HepG2 (cell line): ENCODE measurements around the gene MEIOC. TPM values are rescaled to one million over a fixed set of nuclear protein-coding genes. Genes with fewer than 3 reads are reported as not detected.

ENCODE experiments used
- ARID2 ChIP-seq: sonication (generic); formaldehyde crosslinking; IDR thresholded peaks from 2 replicates; pipeline ENCODE4 v1.8.1; 2022; ENCODE audit warnings: mild to moderate bottlenecking, missing genetic modification reagents, borderline replicate concordance
- ATRX ChIP-seq: sonication (generic); formaldehyde crosslinking; IDR thresholded peaks from 2 replicates; pipeline ENCODE4 v1.4.0; 2020; ENCODE audit warnings: missing genetic modification reagents, borderline replicate concordance
- BRCA1 ChIP-seq: sonication (generic); formaldehyde crosslinking; IDR thresholded peaks from 2 replicates; pipeline ENCODE4 v1.4.0; 2020; ENCODE audit warnings: missing genetic modification reagents
- FOXA1 ChIP-seq, 2 experiments: fragments of 450-650 bp in 1 of 2; sonication (generic) in 1 of 2; formaldehyde crosslinking in 1 of 2; IDR thresholded peaks; 2 replicates each; pipeline versions ENCODE4 v1.4.0 to v1.6.1; 2016 to 2020; ENCODE audit warnings: missing genetic modification reagents in 1 of 2
- HNRNPH1 ChIP-seq: fragments of 200-400 bp; formaldehyde crosslinking; optimal IDR thresholded peaks from 2 replicates; pipeline ENCODE3; 2017; ENCODE audit warnings: mild to moderate bottlenecking, low read depth, low read length
- JARID2 ChIP-seq: sonication (generic); formaldehyde crosslinking; IDR thresholded peaks from 2 replicates; pipeline ENCODE4 v1.8.1; 2023; ENCODE audit warnings: missing genetic modification reagents, inconsistent platforms; ENCODE audit not compliant: insufficient replicate concordance
- MTF2 ChIP-seq: sonication (generic); formaldehyde crosslinking; IDR thresholded peaks from 2 replicates; pipeline ENCODE4 v1.5.0; 2020; ENCODE audit warnings: missing genetic modification reagents, borderline replicate concordance
- NONO ChIP-seq, 2 experiments: fragments of 450-650 bp in 1 of 2; sonication (generic) in 1 of 2; formaldehyde crosslinking in 1 of 2; IDR thresholded peaks in 1 of 2; conservative IDR thresholded peaks in 1 of 2; 2 replicates each; pipeline versions ENCODE4 v1.6.1 to v1.8.0; 2017 to 2022; ENCODE audit warnings: mild to moderate bottlenecking in 1 of 2, missing genetic modification reagents in 1 of 2, moderate library complexity in 1 of 2
- PHF20 ChIP-seq: sonication (generic); formaldehyde crosslinking; IDR thresholded peaks from 2 replicates; pipeline ENCODE4 v1.5.0; 2020; ENCODE audit warnings: mild to moderate bottlenecking, missing genetic modification reagents
- SCMH1 ChIP-seq: sonication (generic); formaldehyde crosslinking; IDR thresholded peaks from 2 replicates; pipeline ENCODE4 v1.9.0; 2021; ENCODE audit warnings: missing genetic modification reagents, mild to moderate bottlenecking, borderline replicate concordance
- ZFP41 ChIP-seq: sonication (generic); formaldehyde crosslinking; IDR thresholded peaks from 2 replicates; pipeline ENCODE4 v1.4.0; 2020; ENCODE audit warnings: mild to moderate bottlenecking, missing genetic modification reagents, borderline replicate concordance
- ZMAT3 ChIP-seq: sonication (generic); formaldehyde crosslinking; conservative IDR thresholded peaks from 2 replicates; pipeline ENCODE4 v1.7.0; 2021; ENCODE audit warnings: missing genetic modification reagents
- ZNF225 ChIP-seq: sonication (generic); formaldehyde crosslinking; IDR thresholded peaks from 2 replicates; pipeline ENCODE4 v1.4.0; 2020; ENCODE audit warnings: mild to moderate bottlenecking, missing genetic modification reagents
- ZNF501 ChIP-seq: sonication (generic); formaldehyde crosslinking; IDR thresholded peaks from 2 replicates; pipeline ENCODE4 v1.5.1; 2020; ENCODE audit warnings: mild to moderate bottlenecking, moderate library complexity, missing genetic modification reagents
- ZSCAN21 ChIP-seq: sonication (generic); formaldehyde crosslinking; IDR thresholded peaks from 2 replicates; pipeline ENCODE4 v1.8.0; 2022; ENCODE audit warnings: mild to moderate bottlenecking, missing genetic modification reagents, moderate library complexity, borderline replicate concordance
- ZSCAN22 ChIP-seq: sonication (generic); formaldehyde crosslinking; IDR thresholded peaks from 2 replicates; pipeline ENCODE4 v1.4.0; 2020; ENCODE audit warnings: mild to moderate bottlenecking, missing genetic modification reagents
- polyA plus RNA-seq, 8 experiments: library from polyadenylated mRNA; depleted of rRNA in 3 of 8; stranded (reverse) in 7 of 8; unstranded in 1 of 8; fragments of >200 nt; fragmentation: Illumina TruSeq in 4 of 8; extraction: Trizol in 4 of 8; gene quantifications; 2 replicates each; pipeline versions ENCODE4 v1.2.1 to v1.2.3, GENCODE V29; 2011 to 2016; ENCODE audit warnings: low read depth in 4 of 8, missing spikeins in 1 of 8, mixed read lengths in 1 of 8; ENCODE audit not compliant: insufficient read depth in 1 of 8
- total RNA-seq, 5 experiments: library from RNA; depleted of rRNA; stranded (reverse); fragments of >200 nt; fragmentation: Illumina TruSeq; extraction: Trizol; gene quantifications; 2 replicates each; pipeline ENCODE4 v1.2.3, GENCODE V29; 2016; ENCODE audit warnings: low read depth in 1 of 5
- TF ChIP-seq, protein P1 (sequence below): sonication (generic); formaldehyde crosslinking; IDR thresholded peaks from 2 replicates; pipeline ENCODE4 v1.4.0; 2020; ENCODE audit warnings: low read depth, mild to moderate bottlenecking, missing genetic modification reagents
- TF ChIP-seq, protein P2 (sequence below): sonication (generic); formaldehyde crosslinking; IDR thresholded peaks from 2 replicates; pipeline ENCODE4 v1.8.1; 2023; ENCODE audit warnings: mild to moderate bottlenecking, missing genetic modification reagents
- TF ChIP-seq, protein P3 (sequence below): sonication (generic); formaldehyde crosslinking; IDR thresholded peaks from 2 replicates; pipeline ENCODE4 v1.5.0; 2020; ENCODE audit warnings: missing genetic modification reagents, mild to moderate bottlenecking, borderline replicate concordance
- TF ChIP-seq, protein P4 (sequence below): sonication (generic); formaldehyde crosslinking; IDR thresholded peaks from 2 replicates; pipeline ENCODE4 v1.5.1; 2020; ENCODE audit warnings: missing genetic modification reagents, mild to moderate bottlenecking, borderline replicate concordance

The MEIOC gene
- total and polyA plus RNA-seq, 2 of the 13 experiments (the other 11 are each of a cell fraction or from before 2014, with no cell fraction given) = 0.04 to 0.15 TPM

DNA sequence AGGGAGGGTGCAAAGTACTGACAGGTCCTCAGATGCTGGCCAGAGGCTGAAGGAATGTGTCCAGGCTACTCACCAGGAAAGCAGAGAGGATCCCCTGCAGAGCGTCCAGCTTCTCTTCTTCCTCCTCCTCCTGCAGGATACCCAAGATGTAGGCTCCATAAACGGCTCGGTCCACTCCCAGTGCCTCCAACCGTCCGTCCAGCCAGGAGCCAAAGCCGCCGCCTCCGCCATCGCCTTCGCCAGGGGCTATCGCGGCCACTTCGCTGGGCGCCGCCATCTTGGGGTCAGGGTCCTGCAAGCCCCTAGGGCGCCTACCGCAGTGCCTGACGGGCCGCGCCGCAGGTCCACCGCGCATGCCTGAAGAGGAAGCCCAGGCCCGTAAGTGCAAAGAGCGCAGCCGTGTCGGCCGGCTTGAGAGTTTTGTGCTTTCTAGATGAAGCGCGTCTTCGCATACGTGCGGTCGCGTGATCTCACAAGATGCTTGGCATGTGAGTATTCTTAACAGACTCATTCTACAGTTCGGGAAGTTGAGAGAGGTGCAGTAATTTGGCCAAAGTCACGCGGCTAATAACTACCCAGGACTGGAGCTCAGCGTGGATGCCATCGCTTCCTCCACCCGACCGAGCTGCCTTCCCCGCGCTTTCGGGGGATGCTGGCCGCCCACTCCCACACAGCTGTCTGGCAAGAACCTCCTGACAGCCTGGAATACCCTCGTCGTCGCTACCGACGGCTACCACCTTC, 33.4 kb downstream of the MEIOC start, which contains the start of gene CCDC43 (continued):
- TF ChIP-seq HNRNPH1 (no peak), SCMH1 (CRISPR knock-in tag) (no peak), ZSCAN21 (CRISPR knock-in tag) (0 out of 2 replicates have a peak, but pooled peaks have one; percentile 11), ZMAT3 (peak; percentile 98), ZFP41 (CRISPR knock-in tag) (no peak; the same call in 1 of the 2 replicates), MTF2 (CRISPR knock-in tag) (0 out of 2 replicates have a peak, but pooled peaks have one; percentile 16), BRCA1 (CRISPR knock-in tag) (no peak), ARID2 (peak; percentile 72; the same call in 1 of the 2 replicates), FOXA1 (IDR thresholded peaks at IDR 0.05) (no peak), FOXA1 (CRISPR knock-in tag; IDR thresholded peaks at IDR 0.05) (peak; percentile 34; the same call in 1 of the 2 replicates), JARID2 (peak; percentile 89), PHF20 (CRISPR knock-in tag) (peak; percentile 97), ZNF225 (peak; percentile 95), ZNF501 (CRISPR knock-in tag) (peak; percentile 94), ATRX (CRISPR knock-in tag) (no peak; the same call in 1 of the 2 replicates), ZSCAN22 (CRISPR knock-in tag) (peak; percentile 90), NONO (IDR thresholded peaks at IDR 0.05) (no peak), NONO (CRISPR knock-in tag; conservative IDR thresholded peaks at IDR 0.05) (peak; percentile 94)
- TF ChIP-seq, protein P1, sequence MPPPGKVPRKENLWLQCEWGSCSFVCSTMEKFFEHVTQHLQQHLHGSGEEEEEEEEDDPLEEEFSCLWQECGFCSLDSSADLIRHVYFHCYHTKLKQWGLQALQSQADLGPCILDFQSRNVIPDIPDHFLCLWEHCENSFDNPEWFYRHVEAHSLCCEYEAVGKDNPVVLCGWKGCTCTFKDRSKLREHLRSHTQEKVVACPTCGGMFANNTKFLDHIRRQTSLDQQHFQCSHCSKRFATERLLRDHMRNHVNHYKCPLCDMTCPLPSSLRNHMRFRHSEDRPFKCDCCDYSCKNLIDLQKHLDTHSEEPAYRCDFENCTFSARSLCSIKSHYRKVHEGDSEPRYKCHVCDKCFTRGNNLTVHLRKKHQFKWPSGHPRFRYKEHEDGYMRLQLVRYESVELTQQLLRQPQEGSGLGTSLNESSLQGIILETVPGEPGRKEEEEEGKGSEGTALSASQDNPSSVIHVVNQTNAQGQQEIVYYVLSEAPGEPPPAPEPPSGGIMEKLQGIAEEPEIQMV (CRISPR knock-in tag) = peak; percentile 76; the same call in 1 of the 2 replicates
- TF ChIP-seq, protein P2, sequence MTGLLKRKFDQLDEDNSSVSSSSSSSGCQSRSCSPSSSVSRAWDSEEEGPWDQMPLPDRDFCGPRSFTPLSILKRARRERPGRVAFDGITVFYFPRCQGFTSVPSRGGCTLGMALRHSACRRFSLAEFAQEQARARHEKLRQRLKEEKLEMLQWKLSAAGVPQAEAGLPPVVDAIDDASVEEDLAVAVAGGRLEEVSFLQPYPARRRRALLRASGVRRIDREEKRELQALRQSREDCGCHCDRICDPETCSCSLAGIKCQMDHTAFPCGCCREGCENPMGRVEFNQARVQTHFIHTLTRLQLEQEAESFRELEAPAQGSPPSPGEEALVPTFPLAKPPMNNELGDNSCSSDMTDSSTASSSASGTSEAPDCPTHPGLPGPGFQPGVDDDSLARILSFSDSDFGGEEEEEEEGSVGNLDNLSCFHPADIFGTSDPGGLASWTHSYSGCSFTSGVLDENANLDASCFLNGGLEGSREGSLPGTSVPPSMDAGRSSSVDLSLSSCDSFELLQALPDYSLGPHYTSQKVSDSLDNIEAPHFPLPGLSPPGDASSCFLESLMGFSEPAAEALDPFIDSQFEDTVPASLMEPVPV = peak; percentile 85; the same call in 1 of the 2 replicates
- TF ChIP-seq, protein P3, sequence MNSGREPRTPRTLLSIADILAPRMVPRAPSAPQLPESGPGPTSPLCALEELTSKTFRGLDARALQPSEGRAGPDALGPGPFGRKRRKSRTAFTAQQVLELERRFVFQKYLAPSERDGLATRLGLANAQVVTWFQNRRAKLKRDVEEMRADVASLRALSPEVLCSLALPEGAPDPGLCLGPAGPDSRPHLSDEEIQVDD = no peak
- TF ChIP-seq, protein P4, sequence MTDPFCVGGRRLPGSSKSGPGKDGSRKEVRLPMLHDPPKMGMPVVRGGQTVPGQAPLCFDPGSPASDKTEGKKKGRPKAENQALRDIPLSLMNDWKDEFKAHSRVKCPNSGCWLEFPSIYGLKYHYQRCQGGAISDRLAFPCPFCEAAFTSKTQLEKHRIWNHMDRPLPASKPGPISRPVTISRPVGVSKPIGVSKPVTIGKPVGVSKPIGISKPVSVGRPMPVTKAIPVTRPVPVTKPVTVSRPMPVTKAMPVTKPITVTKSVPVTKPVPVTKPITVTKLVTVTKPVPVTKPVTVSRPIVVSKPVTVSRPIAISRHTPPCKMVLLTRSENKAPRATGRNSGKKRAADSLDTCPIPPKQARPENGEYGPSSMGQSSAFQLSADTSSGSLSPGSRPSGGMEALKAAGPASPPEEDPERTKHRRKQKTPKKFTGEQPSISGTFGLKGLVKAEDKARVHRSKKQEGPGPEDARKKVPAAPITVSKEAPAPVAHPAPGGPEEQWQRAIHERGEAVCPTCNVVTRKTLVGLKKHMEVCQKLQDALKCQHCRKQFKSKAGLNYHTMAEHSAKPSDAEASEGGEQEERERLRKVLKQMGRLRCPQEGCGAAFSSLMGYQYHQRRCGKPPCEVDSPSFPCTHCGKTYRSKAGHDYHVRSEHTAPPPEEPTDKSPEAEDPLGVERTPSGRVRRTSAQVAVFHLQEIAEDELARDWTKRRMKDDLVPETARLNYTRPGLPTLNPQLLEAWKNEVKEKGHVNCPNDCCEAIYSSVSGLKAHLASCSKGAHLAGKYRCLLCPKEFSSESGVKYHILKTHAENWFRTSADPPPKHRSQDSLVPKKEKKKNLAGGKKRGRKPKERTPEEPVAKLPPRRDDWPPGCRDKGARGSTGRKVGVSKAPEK (CRISPR knock-in tag) = no peak
